Ramos (cell line): ENCODE measurements around the gene POU6F2.
"Not testable (repeated sequence)": the region's sequence is repeated elsewhere in the genome, so short reads cannot be mapped to it uniquely, and the experiment has no call there.

Experiments
- in situ Hi-C: fragments of 300-500 bp; cut with MboI; formaldehyde crosslinking; loops from one replicate; pipeline ENCODE4 v1.14.3; 2022; ENCODE audit warnings: low sequenced_read_pairs; ENCODE audit not compliant: unreplicated experiment

The POU6F2 gene

DNA sequence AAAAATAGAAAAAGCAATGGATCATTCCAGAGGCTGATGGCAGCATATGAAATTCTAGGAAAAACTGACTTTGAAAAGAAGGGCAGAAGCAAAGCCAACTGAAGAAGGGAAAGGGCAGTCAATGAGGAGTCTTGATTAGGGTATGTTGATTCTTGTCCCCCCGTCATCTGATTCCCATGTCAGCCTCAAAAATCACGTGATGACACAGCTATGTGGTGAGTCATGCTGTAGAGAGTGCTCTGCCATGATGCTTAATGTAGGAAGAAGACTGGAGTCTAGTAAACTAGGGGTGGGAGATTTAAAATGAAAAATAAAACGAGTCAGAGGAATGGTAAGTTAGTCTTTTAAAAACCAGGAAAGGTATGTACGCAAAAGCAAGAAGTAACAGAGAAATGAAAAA is 3.9 kb upstream of the POU6F2 start:
- in situ Hi-C loops, result no loop called here

DNA sequence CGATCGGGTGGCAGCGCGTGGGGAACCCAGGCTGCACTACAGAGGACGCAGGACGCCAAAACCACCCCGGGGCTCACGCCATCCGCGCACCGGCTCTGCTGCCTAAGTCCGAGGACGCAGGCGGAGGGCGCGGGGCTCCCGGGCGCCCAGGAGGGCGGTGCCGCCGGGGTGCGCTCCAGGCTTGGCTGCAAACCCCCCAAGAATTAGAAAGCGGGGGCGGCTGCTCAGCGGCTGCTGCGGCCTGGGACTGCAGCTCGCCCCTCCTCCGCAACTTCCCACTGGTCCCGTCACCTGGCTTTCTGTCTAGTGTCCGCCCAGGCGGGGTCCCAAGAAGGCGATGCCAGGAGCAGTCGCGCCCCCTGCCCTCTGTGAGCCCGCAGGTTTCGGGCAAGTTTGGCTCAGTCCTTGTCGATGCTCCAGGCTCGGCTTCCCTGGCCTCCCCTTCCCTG is 1.7 kb upstream of the POU6F2 start:
- in situ Hi-C loops, result no loop called here

DNA sequence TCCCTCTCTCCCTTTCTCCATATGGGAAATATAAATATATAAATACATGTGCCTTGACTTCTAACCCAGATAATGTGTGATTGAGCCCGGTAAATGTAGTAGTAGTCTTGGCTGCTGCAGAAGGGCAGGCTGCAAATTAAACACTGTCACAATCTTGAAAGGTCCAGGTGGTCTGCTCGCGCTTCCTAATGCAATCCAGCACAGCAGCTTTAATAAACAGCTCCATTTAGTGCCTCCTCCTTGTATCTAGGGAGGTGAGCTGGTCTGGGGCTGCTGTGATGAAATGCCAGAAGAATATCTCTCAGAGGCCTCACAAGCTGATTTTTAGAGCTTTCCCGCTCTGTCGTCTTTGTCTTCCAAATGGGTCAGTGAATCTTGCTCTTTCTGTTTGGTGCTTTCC is 782 bp downstream of the POU6F2 start:
- in situ Hi-C loops, result no loop called here

DNA sequence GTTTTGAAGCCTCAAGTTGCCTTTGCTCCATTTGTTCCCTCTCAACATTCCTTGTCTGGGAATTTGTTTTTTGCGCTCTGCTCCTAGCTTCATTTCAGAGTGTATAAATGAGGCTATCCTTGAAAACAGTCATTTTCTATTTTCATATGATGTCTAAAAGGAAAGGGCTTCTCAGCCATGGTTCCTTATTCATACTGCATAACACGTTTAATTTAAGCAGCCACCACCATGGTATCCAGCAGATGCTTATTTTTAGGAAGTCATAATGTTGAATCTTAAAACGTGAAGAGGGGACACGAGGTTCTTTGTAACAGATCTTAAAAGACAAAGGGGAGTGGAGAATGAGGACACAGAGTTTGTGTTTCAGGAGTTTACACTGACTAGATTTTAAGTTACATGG is 14.5 kb downstream of the POU6F2 start:
- in situ Hi-C loops, result no loop called here

DNA sequence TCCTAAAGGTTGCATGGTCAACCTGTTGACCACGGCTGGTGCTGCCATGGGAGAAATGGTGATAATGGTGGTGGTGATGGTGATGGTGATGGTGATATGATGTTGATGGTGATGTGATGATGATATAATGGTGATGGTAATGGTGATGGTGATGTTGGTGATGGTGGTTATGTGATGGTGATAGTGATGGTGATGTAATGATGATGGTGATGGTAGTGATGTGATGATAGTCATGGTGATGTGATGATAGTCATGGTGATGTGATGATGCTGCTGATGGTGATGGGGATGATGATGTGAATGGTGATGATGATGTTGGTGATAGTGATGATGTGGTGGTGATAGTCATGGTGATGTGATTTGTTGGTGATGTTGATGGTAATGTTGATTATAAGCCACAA is 23.9 kb downstream of the POU6F2 start:
- in situ Hi-C loops, result no loop called here

DNA sequence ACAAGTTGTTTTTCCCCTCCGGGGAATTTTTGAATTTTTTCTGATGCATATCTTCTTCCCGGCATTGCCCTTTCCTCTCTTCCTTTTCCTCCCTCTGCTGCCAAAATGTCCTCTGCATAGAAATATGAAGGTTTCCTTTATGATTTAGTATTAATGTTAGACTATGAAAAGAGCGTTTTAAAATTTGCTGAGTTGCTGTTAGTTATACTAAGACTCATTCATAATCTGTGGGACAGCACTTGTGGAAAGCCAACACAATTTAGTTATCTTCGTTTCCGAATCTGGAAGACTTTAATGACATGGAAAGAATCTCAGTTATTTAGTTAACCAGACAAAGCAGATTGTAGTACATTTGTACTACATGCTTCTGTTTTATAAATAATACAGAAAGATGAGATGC is 25.0 kb downstream of the POU6F2 start:
- in situ Hi-C loops, result no loop called here

DNA sequence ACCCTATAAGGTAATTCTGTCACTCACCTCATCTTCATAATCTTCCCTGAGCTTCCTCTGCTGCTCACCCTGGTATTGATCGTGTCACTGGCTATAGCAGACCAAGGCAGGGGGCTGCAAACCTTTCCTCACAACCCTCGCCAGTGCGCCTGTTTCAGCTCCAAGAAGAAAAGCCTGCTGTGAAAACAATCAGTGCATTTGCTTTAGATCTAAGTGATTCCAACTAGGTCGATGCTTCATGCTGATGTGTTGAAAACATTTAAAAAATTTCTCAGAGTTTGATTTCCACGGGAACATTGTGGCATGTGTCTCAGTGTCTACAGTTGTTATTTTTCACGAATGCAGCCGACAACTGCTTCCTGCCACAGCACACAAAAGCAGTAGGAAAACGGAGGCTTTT is 27.3 kb downstream of the POU6F2 start:
- in situ Hi-C loops, result no loop called here

DNA sequence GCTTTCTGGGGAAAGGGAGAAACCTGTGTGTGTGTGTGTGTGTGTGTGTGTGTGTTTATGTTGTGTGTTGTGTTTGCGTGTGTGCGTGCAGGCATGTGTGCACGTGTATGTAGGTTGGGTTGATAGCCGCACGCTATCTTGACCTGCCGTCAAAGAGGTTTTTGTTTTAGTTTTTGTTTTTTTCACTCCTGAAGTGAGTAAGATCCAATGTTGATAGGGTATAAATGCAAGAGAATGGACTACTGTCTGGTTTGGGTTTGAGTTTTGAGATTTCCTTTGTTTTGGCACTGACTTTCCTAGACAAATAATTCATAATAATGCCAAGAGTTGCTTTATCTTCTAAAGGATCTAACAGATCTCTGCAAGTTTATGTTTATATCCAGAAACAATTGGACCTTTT is 27.8 kb downstream of the POU6F2 start:
- in situ Hi-C loops, result no loop called here

DNA sequence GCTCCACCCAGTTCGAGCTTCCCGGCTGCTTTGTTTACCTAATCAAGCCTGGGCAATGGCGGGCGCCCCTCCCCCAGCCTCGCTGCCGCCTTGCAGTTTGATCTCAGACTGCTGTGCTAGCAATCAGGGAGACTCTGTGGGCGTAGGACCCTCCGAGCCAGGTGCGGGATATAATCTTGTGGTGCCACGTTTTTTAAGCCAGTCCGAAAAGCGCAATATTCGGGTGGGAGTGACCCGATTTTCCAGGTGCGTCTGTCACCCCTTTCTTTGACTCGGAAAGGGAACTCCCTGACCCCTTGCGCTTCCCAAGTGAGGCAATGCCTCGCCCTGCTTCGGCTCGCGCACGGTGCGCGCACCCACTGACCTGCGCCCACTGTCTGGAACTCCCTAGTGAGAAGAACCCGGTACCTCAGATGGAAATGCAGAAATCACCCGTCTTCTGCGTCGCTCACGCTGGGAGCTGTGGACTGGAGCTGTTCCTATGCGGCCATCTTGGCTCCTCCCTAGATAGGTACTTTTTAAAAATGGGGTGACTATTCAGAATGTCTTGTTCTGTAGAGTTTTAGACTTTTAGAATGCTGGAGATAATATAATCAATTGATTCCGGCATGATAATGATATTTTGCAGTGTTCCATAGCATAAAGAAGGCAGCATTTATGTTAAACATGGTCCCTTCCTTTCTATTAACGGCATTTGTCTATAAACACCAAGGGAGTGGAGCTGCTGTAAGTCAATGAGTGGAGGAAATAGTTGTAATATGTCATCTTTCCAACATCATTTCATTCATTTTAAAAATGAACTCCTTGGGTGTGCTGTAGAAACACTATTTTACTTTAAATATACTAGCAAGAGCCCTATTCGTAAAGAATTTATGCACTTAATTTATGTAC is 35.6 kb downstream of the POU6F2 start:
- in situ Hi-C loops, result not testable (repeated sequence)

DNA sequence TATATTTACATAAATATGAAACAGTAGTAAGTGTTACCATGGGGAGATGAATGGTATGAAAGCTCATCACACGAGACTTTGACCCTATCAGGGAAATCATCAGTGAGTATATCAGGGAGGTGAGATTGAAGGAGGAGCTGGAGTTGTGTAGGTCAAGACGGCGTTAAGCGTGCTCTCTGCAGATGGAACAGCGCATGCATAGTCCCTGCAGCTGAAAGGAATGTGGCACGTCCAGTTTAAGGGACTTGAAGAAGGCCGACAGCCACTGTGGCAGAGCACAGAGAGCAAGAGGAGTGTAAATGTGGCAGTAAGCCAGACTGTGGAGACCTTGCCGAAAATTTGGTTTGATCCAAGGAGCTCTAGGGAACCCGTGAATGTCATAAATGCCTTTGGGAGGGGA is 38.9 kb downstream of the POU6F2 start:
- in situ Hi-C loops, result no loop called here

DNA sequence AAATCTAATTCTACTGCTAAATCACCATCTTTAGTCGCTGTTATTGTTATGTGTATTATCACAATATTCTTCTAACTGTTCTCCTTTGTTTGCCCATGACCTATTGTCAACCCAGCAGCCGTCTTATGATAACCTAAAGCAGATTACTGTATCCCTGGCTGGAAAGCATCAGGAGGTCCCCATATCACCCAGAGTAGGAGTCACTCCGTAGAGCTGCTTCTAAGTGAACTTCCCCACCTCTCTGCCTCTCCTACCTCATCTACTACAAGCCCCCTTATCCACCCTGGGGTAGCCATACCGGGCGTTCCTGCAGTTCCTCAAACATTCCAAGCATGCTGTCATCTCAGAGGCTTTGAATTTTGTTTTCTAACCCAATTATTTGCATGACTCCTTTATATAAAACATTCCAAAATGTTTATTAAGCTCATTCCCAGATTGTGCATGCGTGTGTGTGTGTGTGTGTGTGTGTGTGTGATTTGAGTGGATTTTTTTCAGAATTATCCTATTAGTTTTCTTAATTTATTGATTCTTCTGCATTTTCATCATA is 39.7 kb downstream of the POU6F2 start:
- in situ Hi-C loops, result no loop called here

DNA sequence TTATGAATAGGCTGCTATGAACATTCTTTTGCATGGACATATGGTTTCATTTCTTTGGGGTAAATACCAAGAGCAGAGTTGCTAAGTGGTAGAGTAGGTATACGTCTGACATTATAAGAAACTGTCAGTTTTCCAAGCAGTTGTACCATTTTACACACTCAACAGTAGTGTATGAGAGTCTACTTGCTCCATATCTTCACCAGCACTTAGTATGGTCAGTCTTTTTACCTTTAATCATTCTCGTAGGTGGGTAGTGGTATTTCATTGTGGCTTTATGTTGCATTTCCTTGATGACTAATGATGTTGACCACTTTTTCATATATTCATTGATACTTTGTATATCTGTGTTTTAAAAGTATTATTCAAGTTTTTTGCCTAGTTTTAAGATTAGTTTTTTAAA is 45.1 kb downstream of the POU6F2 start:
- in situ Hi-C loops, result no loop called here

DNA sequence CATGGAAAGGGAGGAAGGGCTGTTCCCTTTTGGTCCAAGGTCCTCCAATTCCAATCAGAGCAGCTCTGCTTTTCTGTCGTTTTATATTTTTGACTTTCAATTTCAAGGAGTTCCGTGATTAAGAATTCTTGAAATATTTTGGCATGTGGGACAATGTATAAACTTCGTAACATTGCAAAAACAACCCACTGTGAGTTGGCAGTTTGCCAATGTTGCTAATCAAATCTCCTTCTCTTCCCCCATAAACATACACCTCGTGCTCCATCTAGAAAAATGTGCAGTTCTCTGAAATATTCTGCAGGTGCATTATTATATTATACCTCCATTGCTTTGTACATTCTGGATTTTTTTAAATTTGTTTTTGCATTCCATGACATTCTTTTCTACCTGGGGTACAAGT is 49.8 kb downstream of the POU6F2 start:
- in situ Hi-C loops, result no loop called here

DNA sequence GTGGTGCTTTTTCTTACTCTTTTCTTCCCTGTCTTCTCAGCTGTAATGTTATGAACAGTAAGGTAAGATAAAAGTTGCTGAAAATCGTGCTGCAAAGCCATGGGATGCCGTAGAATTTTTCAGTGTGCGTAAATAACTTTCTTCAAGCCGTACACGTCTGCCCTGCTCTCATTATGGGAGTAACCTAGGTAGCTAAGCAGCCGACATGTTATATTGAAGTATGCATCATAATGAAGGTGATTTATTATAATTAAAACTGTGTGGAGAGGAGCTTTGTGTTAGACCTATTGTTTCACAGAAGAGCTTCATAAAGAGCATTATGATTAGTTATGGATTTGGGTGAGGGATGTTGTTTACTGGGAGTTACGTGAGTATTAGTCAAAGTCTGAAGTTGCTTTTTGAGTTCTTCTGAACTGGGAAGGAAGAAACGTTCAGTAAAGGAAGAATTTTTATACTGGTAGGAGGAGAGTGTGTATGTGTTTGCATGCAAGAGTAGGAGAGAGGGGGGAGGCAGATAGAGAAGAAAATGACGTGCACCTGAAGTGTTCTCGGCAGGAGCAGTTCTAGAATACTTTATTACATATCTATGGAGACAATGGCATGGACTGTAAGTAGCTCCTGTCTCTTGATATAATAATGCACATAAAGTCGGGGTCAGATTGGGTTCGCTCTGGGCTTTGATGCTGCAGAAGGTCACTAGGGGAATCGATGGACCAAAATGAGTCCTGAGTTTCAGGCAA is 56.3 kb downstream of the POU6F2 start:
- in situ Hi-C loops, result no loop called here

DNA sequence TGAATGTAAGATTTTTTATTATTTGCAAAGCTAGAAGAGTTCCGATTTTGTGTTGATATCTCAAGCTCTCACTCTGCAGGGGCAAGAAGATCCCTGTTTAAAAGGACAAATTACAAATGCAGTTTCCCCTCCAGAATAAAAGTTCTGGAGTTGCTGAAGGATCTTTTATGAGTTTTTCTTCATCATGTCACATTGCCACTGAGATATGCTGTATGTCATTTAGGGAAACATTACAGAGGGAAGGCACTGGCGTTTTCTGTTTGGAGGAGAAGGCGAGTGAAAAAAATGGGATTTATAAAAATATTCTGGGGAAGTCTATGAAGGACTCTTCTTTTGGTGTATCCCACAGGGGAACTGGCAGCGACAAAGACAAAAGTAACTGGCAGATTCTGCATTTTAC is 57.4 kb downstream of the POU6F2 start:
- in situ Hi-C loops, result no loop called here

DNA sequence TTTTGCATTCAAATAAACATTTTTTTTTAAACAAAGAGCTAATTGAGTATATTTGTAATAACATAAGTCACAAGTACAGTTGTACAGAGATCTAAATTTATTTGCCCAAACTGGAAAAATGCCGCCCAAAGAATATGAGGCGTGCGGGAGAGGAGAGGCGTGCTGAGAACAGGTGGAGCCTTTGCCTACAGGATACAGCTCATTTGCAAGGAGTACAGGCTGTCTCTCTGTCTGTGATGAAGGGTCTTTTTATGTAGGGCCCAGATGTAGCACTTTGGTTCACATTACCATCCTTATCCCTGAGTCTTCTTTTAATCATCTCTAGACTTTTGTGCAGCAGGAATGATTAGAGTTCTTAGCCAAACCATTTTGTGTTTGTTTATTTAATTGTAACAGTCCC is 58.2 kb downstream of the POU6F2 start:
- in situ Hi-C loops, result no loop called here

DNA sequence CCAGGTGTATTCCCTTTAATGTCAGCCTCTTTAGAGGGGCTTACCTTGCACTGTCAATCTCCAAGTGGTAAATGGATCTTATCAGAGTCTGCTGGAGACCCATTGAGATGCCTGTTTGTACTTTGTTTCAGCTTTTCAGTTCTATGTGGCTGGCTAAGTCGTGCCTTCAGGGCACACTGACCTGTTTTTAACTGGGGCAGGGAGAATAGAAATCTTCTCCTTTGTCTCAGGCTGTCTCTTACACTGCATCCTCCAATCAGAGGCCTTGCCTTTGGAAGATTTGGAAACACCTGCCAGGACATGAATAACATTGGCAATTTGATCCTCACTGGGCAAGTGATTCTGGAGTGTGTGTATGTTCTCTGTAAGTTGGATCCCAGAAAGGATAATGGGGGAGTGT is 65.0 kb downstream of the POU6F2 start:
- in situ Hi-C loops, result no loop called here

DNA sequence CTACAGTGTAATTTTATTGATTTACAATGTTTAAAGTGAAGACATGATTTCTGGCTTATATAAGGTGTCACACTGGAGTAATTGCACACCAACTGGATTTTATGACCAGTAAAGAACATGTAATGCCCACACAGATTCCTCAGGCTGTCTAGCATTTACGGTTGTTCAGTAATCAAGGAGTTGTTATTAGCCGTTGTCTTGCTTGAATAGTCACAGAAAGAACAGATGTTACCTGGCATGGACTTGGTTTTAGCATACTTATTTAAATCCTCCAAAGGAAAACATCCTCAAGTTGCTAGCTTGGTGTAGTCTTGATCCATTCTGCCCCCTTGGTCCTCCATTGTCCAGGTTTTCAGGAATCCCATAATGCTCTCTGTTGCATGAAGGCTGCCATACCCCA is 65.8 kb downstream of the POU6F2 start:
- in situ Hi-C loops, result no loop called here

DNA sequence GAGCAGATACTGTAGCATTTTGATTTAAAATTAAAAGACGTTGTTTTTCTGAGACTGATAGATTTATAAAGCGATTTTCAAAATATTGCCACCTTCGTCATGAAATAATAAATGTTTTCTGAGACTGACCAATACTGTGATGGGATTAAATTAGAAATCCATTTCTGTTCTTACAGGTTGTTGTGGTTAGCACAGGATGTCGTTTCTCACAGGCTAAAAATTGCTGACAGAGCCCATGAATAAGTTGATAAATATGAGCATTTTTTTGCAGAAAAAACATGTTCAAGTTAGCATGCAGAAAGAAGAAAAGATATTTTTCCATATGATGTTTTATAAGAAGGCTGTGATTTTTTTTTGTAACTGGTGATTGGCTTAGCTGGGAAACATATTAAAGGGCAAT is 66.8 kb downstream of the POU6F2 start:
- in situ Hi-C loops, result no loop called here

DNA sequence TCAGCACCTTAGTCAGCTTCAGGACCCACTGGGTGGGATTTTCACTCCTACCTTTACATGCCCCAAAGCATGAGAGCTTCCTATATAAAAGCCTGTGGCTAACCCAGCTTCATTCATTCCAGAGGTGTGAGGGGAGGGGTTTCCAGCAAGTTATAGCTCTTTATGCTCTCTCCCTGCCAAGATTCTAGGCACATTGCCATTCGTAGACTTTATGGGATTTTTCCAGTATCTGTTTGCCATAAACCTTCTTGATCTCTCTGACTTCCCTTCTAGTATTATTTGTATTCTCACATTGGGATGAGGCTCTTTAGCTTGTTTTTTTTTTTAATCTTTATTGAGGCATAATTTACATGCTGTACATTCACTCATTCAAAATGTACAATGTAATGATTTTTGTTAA is 67.5 kb downstream of the POU6F2 start:
- in situ Hi-C loops, result no loop called here

DNA sequence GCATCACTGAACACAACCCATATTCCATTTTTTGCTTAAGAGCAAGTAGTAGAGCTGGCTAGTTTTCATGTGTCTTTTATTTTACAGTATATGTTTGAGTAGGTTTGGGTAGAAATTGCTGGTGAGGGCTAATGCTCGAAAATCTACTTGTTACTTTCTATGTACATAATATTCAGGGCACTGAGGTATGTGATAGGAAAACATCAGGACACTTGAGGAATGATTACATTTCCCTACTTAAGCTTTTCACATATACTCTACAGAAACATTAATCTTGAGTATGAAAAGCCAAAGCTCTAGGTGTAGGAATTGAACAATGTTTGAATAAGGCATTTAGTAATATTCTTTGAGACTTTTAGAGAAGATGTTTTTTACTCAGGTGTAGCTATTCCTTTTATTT is 73.6 kb downstream of the POU6F2 start:
- in situ Hi-C loops, result no loop called here
